Middle frontal gyrus (tissue), 1 donor: ENCODE measurements around the gene HVCN1.
"Not testable (repeated sequence)": the region's sequence is repeated elsewhere in the genome, so short reads cannot be mapped to it uniquely, and the experiment has no call there.

ENCODE experiments used
- DNase-seq: peaks from one replicate; pipeline ENCODE4 v3.0.0-alpha.2; 2015; ENCODE audit warnings: low spot score; ENCODE audit errors: extremely low spot score

Gene HVCN1

DNA sequence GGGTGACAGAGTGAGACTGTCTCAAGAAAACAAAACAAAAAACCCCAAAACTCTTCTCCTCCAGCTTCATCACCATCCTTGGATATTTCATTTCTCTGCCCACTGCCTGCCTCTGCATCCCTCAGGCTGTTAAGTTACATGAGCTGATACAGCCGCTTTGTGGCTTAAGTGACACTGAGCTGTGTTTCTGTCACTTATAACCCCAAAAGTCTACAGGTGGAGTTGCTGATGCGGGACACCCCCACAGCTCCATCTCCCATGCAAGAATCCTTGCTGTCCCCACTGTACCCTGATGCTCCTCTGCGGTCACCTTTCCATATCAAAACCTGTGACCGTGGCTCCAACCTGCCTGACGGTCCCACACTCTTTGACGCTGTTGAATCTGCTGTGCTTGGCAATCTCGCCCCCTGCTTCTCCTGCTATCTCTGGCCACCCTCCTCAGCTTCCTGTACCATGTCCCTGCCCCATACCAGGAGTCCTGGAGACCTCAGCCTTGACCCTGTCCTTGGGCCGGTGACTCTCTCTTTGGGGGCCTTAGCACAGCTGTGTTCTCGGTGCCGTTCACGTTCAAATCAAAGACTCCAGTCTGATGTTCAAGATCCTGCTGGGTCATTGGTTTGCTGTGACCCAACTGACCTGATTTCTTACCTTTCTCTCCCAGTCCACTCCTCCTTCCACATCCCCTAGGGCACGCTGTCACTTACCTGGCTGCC, 20.3 kb downstream of the HVCN1 start:
- DNase-seq = no peak

DNA sequence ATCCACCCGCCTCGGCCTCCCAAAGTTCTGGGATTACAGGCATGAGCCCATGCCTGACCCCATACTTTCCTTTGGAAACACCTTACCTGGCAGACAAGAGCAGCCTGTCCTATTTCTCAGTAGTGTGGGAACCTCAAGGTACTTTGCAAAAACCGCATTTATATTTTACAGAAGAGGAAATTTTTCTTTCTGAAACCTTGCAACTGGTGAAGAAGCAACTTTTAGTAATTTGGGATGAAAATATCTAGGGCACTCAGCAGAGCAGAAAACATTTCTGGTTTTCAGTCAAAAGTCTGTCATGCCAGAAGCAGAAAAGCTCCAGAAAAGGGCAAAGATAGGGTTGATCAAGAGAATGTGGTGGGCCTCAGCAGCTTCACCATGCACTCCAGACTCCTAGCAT, 21.2 kb downstream of the HVCN1 start:
- no peak for DNase-seq

DNA sequence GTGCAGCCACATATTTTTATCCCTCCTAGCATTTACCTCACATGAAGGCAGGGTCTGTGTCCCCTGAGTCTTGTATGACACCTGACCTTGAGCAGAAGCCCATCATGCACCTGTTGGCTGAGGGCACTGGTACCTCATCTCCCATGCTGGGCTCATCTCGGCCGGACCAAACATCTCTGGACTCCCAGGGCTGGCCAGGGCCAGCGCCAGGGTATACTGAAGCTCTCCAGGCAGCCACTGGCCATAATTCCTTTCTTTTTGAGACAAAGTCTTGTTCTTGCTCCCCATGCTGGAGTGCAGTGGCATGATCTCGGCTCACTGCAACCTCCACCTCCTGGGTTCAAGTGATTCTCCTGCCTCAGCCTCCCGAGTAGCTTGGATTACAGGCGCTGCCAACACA, 22.0 kb downstream of the HVCN1 start:
- no peak for DNase-seq

GRCh38 chr12:110661337-110661972, 27.5 kb downstream of the HVCN1 start:
- no peak for DNase-seq

DNA sequence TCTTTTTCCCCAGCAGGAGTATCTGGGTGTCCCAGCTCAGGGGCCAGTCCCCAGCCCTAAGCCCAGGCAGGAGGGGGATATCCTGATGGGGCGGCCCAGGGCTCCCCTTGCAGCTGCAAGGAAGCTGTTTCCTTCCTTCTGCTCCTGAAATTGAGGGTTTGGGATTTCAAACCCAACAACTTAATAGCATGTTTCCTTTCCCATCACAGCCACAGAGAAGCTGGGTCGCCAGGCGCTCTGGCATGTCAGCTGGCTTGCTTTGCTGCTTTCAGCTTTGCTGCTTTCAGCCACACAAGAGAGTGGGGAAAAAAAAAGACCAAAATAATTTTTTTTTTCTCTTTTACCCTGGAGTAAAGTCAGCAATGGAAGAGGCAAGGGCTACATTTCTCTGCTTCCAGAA, 30.0 kb downstream of the HVCN1 start:
- no peak for DNase-seq

- DNase-seq = no peak
Measured at GRCh38 chr12:110658242-110658641, 30.7 kb downstream of the HVCN1 start.

DNA sequence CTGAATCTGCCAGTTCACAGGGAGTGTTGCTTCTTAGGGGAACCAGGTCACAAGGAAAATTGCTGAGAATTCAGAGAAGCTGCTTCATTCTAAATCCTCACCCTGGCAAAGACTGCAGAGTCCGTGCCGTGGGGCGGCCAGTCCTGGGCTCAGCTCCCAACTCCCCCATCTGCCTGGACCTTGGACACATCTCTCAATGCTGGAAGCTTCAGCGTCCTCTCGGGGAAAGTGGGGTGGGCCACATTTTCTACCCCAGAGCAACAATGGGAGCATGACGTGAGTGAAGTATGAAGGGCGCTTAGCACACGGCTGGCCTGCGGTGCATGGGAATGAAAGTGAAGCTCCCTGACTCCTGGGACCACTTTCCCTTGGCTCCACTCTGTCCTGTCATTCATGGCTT, 31.2 kb downstream of the HVCN1 start:
- DNase-seq = no peak

DNA sequence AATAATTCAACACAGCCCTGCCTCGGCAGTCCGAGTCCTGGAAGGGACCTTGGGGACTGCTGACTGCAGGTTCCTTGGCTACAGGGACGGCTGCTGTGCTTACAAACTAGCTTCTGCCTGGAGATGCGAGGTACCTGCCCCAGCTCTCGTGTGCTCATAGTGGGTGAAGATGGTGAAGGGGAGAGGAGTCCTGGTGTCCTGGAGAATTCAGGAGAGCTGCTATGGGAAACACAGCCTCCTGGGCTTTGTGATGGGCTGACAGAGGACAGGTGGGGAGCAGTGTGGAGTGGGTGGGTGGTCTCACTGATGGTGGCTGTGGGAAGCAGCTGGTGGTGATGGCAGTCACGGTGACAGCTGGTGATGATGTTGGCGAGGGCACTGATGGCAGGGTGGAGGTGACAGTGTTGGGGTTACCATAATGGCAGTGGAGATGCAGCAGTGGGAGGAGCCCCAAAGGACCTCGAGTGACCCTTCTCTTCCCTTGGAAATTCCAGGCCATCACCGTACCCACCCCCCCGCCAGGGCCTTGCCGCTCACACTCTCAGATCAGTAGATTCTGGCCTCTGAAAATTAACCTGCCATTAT, 32.8 kb downstream of the HVCN1 start:
- DNase-seq = no peak

DNA sequence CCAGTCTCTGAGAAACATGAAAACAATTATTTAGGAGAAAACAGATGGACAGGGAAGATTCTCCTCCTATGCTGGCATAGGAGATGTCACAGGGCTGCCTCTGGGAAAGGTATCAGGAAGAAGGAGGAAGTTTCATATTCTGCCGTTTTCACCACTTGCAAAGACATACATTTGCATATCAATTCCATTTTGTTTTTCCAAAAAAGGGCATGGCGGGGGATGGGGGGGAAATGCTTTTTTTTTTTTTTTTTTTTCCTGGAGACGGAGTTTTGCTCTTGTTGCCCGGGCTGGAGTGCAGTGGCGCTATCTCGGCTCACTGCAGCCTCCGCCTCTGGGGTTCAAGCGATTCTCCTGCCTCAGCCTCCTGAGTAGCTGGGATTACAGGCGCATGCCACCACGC, 34.7 kb downstream of the HVCN1 start:
- not testable (repeated sequence) for DNase-seq

DNA sequence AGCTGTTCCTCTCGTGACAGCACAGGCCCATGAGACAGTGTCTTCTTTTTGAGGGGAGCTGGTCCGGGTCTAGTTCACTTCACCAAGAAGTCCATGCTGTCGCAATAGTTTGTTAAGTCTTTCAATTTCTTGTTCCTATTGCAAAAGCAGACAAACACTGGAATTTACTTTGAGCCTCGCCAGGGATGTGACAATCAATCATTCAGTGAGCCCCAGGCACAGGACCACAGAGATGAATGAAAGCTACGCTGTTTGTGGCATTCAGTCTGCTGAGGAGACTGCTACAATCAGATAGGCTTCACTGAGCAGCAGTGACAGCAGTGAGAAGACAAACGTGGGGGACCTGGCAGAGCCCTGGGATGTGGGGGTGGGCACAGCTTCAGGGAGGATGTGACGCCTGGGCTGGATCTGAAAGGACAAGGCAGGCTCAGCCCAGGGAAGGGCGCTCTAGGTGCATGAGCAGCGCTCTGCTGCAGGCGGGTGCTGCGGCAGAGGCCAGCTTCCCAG, 39.5 kb downstream of the HVCN1 start:
- DNase-seq = no peak

DNA sequence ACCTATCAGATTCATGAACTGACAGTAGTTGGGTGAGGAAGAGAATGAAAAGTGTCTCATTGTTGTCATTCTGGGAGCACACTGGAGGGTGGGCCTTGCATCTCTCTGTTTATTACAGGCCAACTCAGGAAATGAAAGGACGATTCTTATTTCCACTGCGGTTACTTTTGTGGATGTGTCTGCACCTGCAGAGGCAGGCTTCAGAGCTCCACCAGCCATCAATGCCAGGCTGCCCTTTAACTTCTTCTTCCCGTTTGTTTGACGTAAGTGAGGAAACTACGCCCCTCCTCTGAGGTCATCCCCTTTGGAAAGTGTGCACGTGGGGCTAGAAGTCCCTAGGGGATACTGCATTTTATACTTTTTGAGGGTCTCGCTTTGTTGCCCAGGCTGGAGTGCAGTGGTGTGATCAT, 41.3 kb downstream of the HVCN1 start:
- DNase-seq = no peak

DNA sequence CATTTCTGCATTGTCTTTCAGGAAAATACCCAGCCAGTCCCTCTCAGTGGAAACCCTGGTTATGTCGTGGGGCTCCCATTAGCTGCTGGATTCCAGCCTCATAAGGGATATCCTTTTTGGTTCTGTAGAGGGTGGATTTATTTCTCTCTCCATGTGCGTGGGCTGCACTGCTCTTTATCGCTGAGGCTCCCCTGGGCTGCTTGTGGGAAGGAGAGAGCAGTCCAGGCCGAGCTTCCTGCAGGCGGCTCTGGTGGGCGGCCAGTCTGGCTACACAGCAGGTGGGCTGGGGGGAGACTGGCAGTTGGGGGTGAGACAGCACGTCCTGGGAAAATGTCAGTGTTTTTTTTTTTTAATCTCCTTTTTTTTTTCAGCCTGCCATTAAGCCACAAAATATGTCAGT, 47.4 kb downstream of the HVCN1 start:
- no peak for DNase-seq

GRCh38 chr12:110640275-110641025, 48.5 kb downstream of the HVCN1 start:
- DNase-seq = no peak

GRCh38 chr12:110639336-110640141, 49.4 kb downstream of the HVCN1 start:
- no peak for DNase-seq

GRCh38 chr12:110638796-110639195, 50.1 kb downstream of the HVCN1 start:
- DNase-seq = no peak

GRCh38 chr12:110637869-110638441, 51.0 kb downstream of the HVCN1 start:
- DNase-seq = no peak

GRCh38 chr12:110636516-110636915, 52.4 kb downstream of the HVCN1 start:
- no peak for DNase-seq

GRCh38 chr12:110635055-110635454, 53.9 kb downstream of the HVCN1 start:
- DNase-seq = no peak

DNA sequence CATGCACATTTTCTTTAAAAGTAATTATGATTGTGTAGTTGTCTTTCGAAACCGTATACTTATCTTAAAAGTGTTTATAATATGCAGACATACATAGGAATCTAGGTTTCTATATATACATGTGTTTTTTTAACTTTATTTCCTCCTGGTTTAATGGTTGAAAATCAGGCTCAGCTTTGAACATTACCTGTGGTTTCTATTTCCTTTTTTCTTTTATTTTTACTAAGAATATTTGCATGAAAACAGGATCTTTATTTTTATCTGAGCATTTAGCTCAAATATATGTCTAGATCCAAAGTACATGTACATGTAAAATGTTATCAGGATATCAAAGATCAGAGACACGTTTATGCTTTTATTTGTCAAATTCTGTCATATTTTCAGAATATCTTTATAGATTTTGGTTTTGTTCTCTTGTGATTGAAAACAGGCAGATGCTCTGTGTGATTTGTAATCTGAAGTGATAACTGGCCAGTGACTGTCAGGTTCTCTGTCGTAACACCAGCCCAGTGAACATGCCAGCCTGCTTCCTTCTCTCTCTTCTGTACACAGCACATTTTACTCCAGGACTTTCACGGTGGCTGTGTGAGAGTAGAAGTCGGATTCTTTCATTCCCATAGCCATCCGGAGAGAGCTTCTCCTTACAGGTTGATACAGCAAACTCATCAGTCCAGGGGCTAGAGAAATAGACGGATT, 61.3 kb downstream of the HVCN1 start:
- no peak for DNase-seq

- DNase-seq = no peak
Measured at GRCh38 chr12:110622582-110622981, 66.3 kb downstream of the HVCN1 start.
